Cerebellar nuclear complex (tissue), 1 donor: ENCODE data around the gene PTPRT.

Experiments used
- DNase-seq, 2 experiments: peaks; one replicate each; lab custom pipeline; 2025; lab: John Stamatoyannopoulos, UW

PTPRT gene

GRCh38 chr20:42795111-42795695 is 394.5 kb downstream of the PTPRT start:
- no peak for DNase-seq

- no peak for DNase-seq
Observed at GRCh38 chr20:42792052-42792451, 397.7 kb downstream of the PTPRT start.

- no peak for DNase-seq
Observed at GRCh38 chr20:42790111-42790510, 399.6 kb downstream of the PTPRT start.

GRCh38 chr20:42788707-42789106 is 401.0 kb downstream of the PTPRT start:
- DNase-seq = no peak

GRCh38 chr20:42785041-42785440 is 404.7 kb downstream of the PTPRT start:
- no peak for DNase-seq

- DNase-seq = no peak
Observed at GRCh38 chr20:42779216-42779615, 410.5 kb downstream of the PTPRT start.

- DNase-seq = no peak
Observed at GRCh38 chr20:42775866-42776265, 413.8 kb downstream of the PTPRT start.

GRCh38 chr20:42775037-42775436 is 414.7 kb downstream of the PTPRT start:
- no peak for DNase-seq

GRCh38 chr20:42763015-42763414 is 426.7 kb downstream of the PTPRT start:
- DNase-seq = no peak

- DNase-seq = no peak
Observed at GRCh38 chr20:42756991-42757390, 432.7 kb downstream of the PTPRT start.

GRCh38 chr20:42754706-42755105 is 435.0 kb downstream of the PTPRT start:
- no peak for DNase-seq

- no peak for DNase-seq
Observed at GRCh38 chr20:42752620-42753019, 437.1 kb downstream of the PTPRT start.

- DNase-seq = no peak
Observed at GRCh38 chr20:42749556-42749955, 440.1 kb downstream of the PTPRT start.

GRCh38 chr20:42747765-42748411 is 441.8 kb downstream of the PTPRT start:
- no peak for DNase-seq

GRCh38 chr20:42744756-42745465 is 444.8 kb downstream of the PTPRT start:
- no peak for DNase-seq

- DNase-seq = no peak
Observed at GRCh38 chr20:42742926-42743325, 446.8 kb downstream of the PTPRT start.

GRCh38 chr20:42741906-42742305 is 447.8 kb downstream of the PTPRT start:
- DNase-seq = no peak

- DNase-seq = no peak
Observed at GRCh38 chr20:42740226-42740870, 449.4 kb downstream of the PTPRT start.

GRCh38 chr20:42739683-42740082 is 450.0 kb downstream of the PTPRT start:
- no peak for DNase-seq

GRCh38 chr20:42735539-42735938 is 454.2 kb downstream of the PTPRT start:
- DNase-seq = no peak

- DNase-seq = no peak
Observed at GRCh38 chr20:42734660-42735368, 454.9 kb downstream of the PTPRT start.

GRCh38 chr20:42721923-42722322 is 467.8 kb downstream of the PTPRT start:
- DNase-seq = no peak
